Activated T-cell treated with anti-CD3 and anti-CD28 coated beads, Interleukin-2, amount 50 U/mL, for 24 hours (primary cell): ENCODE results near the gene NAV3.
"Not testable (repeated sequence)": the region's sequence is repeated elsewhere in the genome, so short reads cannot be mapped to it uniquely, and the experiment has no call there.

Experiments used
- DNase-seq: peaks from one replicate; pipeline ENCODE4 v3.0.0-alpha.2; 2020
- H3K27ac Mint-ChIP-seq: 2 replicates; pipeline ENCODE4 v1.8.0; 2020; ENCODE audit warnings: mild to moderate bottlenecking, mixed read lengths
- H3K27me3 Mint-ChIP-seq: 2 replicates; pipeline ENCODE4 v1.8.0; 2020; ENCODE audit warnings: mixed read lengths
- H3K36me3 Mint-ChIP-seq: 2 replicates; pipeline ENCODE4 v1.8.0; 2020; ENCODE audit warnings: low read depth, mixed read lengths
- H3K4me1 Mint-ChIP-seq: 2 replicates; pipeline ENCODE4 v1.8.0; 2020; ENCODE audit warnings: low read depth, mixed read lengths
- H3K4me3 Mint-ChIP-seq: 2 replicates; pipeline ENCODE4 v1.8.0; 2020; ENCODE audit warnings: mild to moderate bottlenecking, moderate library complexity, mixed read lengths
- H3K9me3 Mint-ChIP-seq: 2 replicates; pipeline ENCODE4 v1.8.0; 2020; ENCODE audit warnings: mixed read lengths

Gene NAV3

DNA sequence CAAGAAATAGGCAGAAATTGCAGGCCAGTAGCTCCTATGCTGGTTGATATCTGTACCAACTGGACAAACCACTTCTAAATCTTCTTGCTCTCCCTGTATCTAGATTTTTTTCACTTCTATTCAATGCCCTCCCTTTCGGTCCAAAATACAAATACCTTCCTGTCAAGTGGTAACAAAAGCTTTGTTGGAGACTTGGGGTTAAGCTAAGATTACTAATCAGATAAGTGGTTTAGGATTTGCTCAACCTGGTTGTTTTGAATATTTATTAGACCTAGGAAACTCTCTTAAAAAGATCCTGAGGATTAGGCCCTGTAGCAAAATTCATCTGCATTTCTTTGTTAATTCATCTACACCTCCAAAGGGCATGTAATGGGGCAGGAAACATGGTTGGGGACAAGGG is 410.1 kb downstream of the NAV3 start:
- peaks cover 11% of the 10 kb centered on the region for H3K9me3 Mint-ChIP-seq
- H3K27me3 Mint-ChIP-seq: no peaks in the 10 kb centered on the region
- no peaks in the 10 kb centered on the region for H3K4me1 Mint-ChIP-seq
- DNase-seq: no peak
- H3K4me3 Mint-ChIP-seq: no peak overlapping the region
- H3K27ac Mint-ChIP-seq: no peak overlapping the region
- H3K36me3 Mint-ChIP-seq: no peaks in the 10 kb centered on the region

DNA sequence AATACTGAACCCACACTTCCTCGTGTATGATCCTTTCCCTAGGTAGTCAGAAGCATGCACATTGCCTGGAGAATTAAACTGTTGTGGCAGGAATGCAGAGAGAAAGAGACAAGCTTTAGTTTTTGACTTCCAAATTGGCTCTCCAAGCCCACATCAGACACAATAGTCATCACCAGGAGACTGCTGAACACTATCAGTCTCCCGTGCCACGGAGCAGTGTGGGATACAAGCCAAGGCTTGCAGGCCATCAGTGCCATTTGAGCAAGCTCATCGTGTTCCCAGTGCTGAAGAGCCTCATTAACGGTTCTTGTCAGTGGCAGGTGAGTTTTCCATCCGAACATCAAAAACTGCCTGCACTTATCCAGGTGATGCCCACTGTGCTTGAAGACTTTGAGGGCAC is 410.8 kb downstream of the NAV3 start:
- Mint-ChIP-seq H3K27me3 (no peaks in the 10 kb centered on the region), H3K27ac (no peak overlapping the region), H3K4me3 (no peak overlapping the region), H3K4me1 (no peaks in the 10 kb centered on the region), H3K9me3 (peaks cover 13% of the 10 kb centered on the region), H3K36me3 (no peaks in the 10 kb centered on the region)
- DNase-seq: no peak

DNA sequence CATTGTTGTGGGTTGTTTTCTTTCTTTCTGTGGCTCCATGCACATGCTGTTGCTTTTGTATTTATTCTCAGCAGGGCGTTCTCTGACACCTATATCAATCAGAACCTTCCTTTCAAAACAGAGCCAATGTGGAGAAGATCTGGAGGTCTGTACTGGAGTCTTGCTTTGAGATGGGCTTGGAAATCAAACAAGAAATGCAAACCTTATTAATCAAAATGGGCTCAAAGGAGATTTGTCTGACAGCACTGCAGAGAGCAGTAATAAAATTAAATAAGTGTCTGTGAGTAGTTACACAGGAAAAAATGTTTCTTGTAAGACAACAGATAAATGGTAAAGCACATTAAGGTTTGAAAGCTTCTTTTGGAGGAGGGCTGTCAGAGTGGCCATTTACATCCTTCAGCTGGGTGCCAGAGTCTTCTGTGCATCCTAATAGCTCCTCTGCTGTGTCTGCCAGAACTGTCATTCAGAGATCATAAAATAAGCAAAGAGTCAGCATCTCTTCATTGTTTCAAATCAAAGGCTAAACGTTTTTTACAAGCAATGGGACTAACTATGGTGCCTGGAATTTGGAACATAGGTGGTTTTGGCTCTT is 414.3 kb downstream of the NAV3 start:
- Mint-ChIP-seq H3K4me3 (no peak overlapping the region), H3K27ac (no peak overlapping the region), H3K36me3 (no peaks in the 10 kb centered on the region), H3K9me3 (peaks cover 16% of the 10 kb centered on the region), H3K4me1 (no peaks in the 10 kb centered on the region), H3K27me3 (no peaks in the 10 kb centered on the region)
- no peak for DNase-seq

DNA sequence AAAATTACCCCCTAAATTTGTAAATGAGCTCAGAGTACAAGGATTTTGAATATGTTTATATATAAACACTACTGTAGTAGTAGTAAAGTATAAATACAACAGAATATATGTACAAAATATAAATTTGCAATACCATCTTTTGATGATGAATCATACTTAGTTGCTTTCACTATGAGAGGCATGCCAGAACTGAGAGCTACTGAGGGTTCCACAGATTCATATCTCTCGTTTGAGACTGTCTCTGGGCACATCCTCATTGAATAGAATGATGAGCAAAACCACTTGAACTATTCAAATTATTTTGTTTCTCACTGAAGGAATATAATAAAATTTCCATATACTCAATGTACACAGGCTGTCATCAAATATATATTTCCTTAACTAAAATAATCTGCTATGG is 417.6 kb downstream of the NAV3 start:
- no peak overlapping the region for H3K27ac Mint-ChIP-seq
- peaks cover 13% of the 10 kb centered on the region for H3K9me3 Mint-ChIP-seq
- no peaks in the 10 kb centered on the region for H3K36me3 Mint-ChIP-seq
- H3K4me3 Mint-ChIP-seq: no peak overlapping the region
- no peak for DNase-seq
- no peaks in the 10 kb centered on the region for H3K27me3 Mint-ChIP-seq
- no peaks in the 10 kb centered on the region for H3K4me1 Mint-ChIP-seq

DNA sequence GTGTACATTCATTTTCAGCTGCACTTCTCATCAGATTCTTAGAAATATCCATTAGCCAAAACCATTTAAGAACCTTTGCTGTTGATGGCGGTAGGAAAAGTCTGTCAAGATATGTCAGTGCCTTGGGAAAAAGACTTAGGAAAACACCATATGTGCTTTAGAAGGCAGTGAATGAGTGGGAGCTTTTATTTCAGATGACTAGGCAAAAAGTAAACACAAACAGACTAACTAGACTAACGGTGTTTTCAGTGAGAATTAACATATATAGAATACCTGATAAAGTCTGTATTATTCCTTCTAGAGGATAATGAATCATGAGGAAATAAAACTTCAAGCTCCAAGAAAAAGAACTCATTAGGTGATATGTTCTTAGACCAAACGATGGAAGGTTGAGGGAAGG is 418.9 kb downstream of the NAV3 start:
- H3K9me3 Mint-ChIP-seq: peaks cover 13% of the 10 kb centered on the region
- H3K36me3 Mint-ChIP-seq: no peaks in the 10 kb centered on the region
- no peak for DNase-seq
- H3K27me3 Mint-ChIP-seq: no peaks in the 10 kb centered on the region
- H3K4me1 Mint-ChIP-seq: no peaks in the 10 kb centered on the region
- no peak overlapping the region for H3K4me3 Mint-ChIP-seq
- no peak overlapping the region for H3K27ac Mint-ChIP-seq

DNA sequence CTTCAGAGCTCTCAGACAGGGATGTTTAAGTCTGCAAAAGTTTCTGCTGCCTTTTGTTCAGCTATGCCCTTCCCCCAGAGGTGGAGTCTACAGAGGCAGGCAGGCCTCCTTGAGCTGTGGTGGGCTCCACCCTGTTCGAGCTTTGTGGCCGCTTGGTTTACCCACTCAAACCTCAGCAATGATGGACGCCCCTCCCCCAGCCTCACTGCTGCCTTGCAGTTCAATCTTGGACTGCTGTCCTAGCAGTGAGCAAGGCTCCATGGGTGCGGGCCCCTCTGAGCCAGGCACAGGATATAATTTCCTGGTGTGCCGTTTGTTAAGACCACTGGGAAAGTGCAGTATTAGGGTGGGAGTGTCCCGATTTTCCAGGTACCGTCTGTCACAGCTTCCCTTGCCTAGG is 427.0 kb downstream of the NAV3 start:
- DNase-seq, H3K4me1 Mint-ChIP-seq, H3K27ac Mint-ChIP-seq, H3K36me3 Mint-ChIP-seq, H3K9me3 Mint-ChIP-seq, H3K27me3 Mint-ChIP-seq, H3K4me3 Mint-ChIP-seq: not testable (repeated sequence)

DNA sequence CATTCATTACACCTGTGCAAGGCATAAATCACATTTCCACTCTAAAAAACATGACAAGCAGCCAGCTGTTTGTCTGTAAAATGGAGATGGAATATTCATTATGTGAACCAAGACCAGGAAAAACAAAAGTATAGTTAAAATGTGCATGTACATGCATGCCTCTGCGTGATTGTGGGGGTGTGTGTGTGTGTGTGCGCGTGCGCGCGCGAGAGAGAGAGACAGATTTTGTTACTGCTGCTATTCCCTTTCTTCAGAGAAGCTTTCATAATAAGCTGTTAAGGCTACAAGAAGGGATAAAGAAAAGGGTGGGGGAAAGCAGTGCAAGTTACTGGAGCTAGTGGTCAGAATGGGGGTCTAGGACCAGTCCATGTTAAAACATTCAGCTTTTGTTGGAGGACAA is 430.3 kb downstream of the NAV3 start:
- Mint-ChIP-seq H3K27me3 (no peaks in the 10 kb centered on the region), H3K4me3 (no peak overlapping the region), H3K36me3 (no peaks in the 10 kb centered on the region), H3K9me3 (peaks cover 9% of the 10 kb centered on the region), H3K4me1 (no peaks in the 10 kb centered on the region), H3K27ac (no peak overlapping the region)
- no peak for DNase-seq

DNA sequence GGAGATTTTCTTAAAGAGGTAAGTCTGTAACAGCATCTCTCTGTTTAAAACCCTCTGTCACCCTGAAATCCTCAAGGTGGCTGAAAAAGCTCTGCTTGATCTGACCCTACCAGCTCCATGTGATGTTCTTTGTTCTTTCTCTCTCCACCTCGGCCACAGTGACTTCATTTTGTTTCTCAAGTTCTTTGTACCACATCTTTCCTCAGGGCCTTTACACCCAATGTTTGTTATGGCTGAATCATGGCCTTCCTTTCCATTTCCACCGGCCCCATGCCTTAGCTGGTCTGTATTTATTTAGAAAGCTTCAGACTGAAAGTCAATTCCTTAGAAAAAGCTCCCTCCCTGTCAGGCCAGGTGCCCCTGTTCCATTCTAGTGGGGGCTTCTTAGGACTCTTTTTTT is 431.2 kb downstream of the NAV3 start:
- H3K4me1 Mint-ChIP-seq: no peaks in the 10 kb centered on the region
- H3K9me3 Mint-ChIP-seq: peaks cover 4% of the 10 kb centered on the region
- H3K4me3 Mint-ChIP-seq: no peak overlapping the region
- no peak overlapping the region for H3K27ac Mint-ChIP-seq
- no peaks in the 10 kb centered on the region for H3K27me3 Mint-ChIP-seq
- no peaks in the 10 kb centered on the region for H3K36me3 Mint-ChIP-seq
- no peak for DNase-seq
